Right atrium auricular region (tissue), 2 donors: ENCODE data around the gene AUH. TPM values are rescaled to one million over a fixed set of nuclear protein-coding genes. Genes with fewer than 3 reads are reported as not detected.

Experiments
- DNase-seq: peaks from one replicate; pipeline ENCODE4 v3.0.0-alpha.2; 2019; ENCODE audit warnings: low spot score
- H3K27ac ChIP-seq, 2 donors: fragments of 200-600 bp; sonication (generic); 1 replicate in 1 of 2; 2 replicates in 1 of 2; pipeline ENCODE4 v1.5.1; 2016 to 2019
- H3K27me3 ChIP-seq, 2 donors: fragments of 200-600 bp; sonication (generic); one replicate each; pipeline versions ENCODE4 v1.5.1 to v1.6.0; 2017 to 2019
- H3K36me3 ChIP-seq: fragments of 200-600 bp; sonication (generic); one replicate; pipeline ENCODE4 v1.5.1; 2016
- H3K4me1 ChIP-seq, 2 donors: fragments of 200-600 bp; sonication (generic); one replicate each; pipeline versions ENCODE4 v1.5.1 to v1.6.0; 2017 to 2019
- H3K4me3 ChIP-seq, 2 donors: fragments of 200-600 bp; sonication (generic); 1 replicate in 1 of 2; 2 replicates in 1 of 2; pipeline ENCODE4 v1.5.1; 2017 to 2019; ENCODE audit warnings: mild to moderate bottlenecking in 1 of 2, moderate library complexity in 1 of 2
- H3K9me3 ChIP-seq, 2 donors: fragments of 200-600 bp; sonication (generic); one replicate each; pipeline ENCODE4 v1.5.1; 2019
- total RNA-seq, 2 donors: library from RNA; depleted of rRNA; stranded (reverse); fragments of >200 nt; gene quantifications; one replicate each; pipeline ENCODE4 v1.1.0, GENCODE V29; 2016
- TF ChIP-seq, protein P1 (sequence below), 2 donors: fragments of 200-600 bp; sonication (generic); IDR thresholded peaks; one replicate each; pipeline ENCODE4 v1.5.1; 2019; ENCODE audit warnings: antibody characterized with exemption in 2 of 2

Gene AUH
- total RNA-seq, 2 donors from 2014 or later = 16.3 to 50.4 TPM

DNA sequence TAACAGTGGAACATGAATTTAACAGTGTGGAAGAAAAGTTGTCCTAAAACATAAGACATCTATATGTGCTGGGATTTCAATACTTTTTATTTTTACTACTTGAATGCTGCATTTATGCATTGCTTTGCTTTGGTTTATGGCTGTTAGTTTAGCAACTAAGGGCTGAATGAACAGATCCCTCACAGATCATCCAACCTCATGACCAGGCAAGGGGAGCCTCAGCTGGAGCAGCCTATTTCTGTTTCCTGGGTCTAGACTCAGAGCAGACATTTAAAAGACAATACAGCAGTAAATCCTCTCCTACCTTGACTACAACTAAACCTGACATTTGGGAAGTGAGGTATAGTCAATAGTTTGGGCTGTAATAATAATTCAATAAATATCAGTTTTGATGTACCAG is 163.3 kb downstream of the AUH start:
- peaks cover 0 to 34% of the 10 kb centered on the region in 2 donors for H3K4me1 ChIP-seq
- H3K27ac ChIP-seq = peak overlapping the region; percentile 95 to 99
- no peak overlapping the region for H3K4me3 ChIP-seq
- H3K9me3 ChIP-seq = peaks cover 0 to 7% of the 10 kb centered on the region in 2 donors
- no peak for DNase-seq
- no peaks in the 10 kb centered on the region for H3K27me3 ChIP-seq
- TF ChIP-seq, protein P1, sequence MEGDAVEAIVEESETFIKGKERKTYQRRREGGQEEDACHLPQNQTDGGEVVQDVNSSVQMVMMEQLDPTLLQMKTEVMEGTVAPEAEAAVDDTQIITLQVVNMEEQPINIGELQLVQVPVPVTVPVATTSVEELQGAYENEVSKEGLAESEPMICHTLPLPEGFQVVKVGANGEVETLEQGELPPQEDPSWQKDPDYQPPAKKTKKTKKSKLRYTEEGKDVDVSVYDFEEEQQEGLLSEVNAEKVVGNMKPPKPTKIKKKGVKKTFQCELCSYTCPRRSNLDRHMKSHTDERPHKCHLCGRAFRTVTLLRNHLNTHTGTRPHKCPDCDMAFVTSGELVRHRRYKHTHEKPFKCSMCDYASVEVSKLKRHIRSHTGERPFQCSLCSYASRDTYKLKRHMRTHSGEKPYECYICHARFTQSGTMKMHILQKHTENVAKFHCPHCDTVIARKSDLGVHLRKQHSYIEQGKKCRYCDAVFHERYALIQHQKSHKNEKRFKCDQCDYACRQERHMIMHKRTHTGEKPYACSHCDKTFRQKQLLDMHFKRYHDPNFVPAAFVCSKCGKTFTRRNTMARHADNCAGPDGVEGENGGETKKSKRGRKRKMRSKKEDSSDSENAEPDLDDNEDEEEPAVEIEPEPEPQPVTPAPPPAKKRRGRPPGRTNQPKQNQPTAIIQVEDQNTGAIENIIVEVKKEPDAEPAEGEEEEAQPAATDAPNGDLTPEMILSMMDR (IDR thresholded peaks at IDR 0.05) = no peak
- no peaks in the 10 kb centered on the region for H3K36me3 ChIP-seq

DNA sequence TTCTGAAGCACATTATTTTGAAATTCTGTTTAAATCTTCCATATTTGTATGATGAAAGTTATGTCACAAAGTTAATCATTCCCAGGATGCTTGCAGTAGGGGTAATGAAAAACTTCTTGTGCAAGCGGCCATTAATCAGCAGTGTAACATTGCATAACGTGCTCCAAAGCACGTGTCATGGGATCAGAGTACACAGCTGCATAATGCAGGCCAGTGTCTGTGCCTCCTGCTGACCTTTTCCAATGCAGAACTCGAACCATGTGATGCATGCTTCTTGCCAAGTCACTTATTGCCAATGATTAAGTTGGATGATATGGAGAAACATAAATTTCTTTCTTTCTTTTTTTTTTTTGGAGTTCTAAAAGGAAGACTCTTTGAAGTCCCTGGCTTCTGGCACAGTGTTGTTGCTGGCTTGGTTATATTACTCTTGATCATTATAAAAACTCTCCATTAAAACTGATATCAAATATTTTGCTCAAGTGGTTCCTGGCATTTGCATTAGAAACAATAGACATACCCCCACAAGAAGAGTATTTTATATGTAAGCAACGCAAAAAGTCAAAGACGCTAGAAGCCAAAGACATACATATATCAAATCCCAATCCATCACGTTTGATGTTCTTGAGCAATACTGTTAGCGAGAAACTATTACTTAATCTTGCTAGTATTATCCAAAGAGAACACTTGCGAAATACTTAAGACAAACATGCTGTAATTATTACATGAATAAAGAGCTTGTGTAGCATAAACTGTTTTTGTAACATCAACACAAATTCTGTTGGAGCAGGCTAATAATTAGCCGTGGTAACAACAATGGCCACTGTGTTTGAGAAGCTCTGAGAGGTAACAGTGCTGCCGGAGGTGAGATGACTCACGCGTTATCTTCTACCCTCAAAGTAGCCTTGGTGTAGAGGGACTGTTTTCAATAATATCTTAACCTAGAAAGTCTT is 164.2 kb downstream of the AUH start:
- Histone ChIP-seq H3K27ac (peak overlapping the region; percentile 95 to 99), H3K4me3 (no peak overlapping the region)
- DNase-seq = peak; percentile 93

DNA sequence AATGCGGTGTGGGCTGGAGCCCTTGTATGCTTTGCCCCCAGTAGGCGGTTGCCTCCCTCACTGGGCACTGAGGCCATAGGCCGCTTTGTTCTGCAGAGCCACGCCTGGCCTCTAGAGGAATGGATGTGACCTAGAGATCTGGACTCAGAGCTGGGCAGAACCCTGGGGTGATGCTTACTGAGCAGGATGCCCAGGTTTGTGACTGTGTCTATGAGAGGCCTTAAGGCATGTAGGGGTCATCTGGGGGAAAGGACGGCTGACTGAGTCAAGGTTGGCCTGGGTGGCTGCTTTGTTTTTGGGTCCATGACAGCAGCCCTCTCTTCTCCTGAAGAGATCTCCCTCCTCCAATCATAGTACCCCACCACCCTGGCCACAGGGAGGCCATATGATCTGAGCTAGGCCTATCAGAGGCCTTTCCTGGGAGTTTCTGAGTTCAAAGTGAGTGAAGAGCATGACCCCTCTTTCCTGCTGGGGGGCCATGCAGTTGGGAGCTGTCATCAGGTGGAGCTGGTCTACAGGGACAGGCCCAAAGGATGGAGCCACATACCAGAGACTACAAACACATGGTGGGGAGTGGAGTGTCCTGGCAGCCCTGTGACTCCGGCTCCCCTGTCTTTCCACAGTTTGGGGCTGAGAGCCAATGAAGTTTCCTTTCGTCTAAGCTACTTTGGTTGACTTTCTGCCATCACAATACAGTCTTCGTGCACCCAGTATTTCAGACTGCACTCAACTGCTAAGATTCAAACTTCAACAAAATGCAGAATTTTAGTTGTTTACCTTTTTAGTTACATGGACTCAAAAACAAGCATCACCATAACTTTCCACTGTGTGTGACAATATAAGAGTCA is 165.4 kb downstream of the AUH start:
- Histone ChIP-seq H3K4me1 (peaks cover 0 to 48% of the 10 kb centered on the region in 2 donors), H3K36me3 (no peaks in the 10 kb centered on the region), H3K9me3 (peaks cover 0 to 7% of the 10 kb centered on the region in 2 donors), H3K4me3 (no peak overlapping the region), H3K27ac (peak overlapping the region; percentile 95 to 99), H3K27me3 (no peaks in the 10 kb centered on the region)
- peak; percentile 57 for DNase-seq
- TF ChIP-seq, protein P1 (IDR thresholded peaks at IDR 0.05) = no peak

More for the DNA sequence above, 164.2 kb downstream of the AUH start:
- H3K27me3 ChIP-seq = no peaks in the 10 kb centered on the region
- H3K36me3 ChIP-seq = no peaks in the 10 kb centered on the region
- TF ChIP-seq, protein P1 (IDR thresholded peaks at IDR 0.05) = no peak
- peaks cover 0 to 37% of the 10 kb centered on the region in 2 donors for H3K4me1 ChIP-seq
- H3K9me3 ChIP-seq = peaks cover 0 to 7% of the 10 kb centered on the region in 2 donors

DNA sequence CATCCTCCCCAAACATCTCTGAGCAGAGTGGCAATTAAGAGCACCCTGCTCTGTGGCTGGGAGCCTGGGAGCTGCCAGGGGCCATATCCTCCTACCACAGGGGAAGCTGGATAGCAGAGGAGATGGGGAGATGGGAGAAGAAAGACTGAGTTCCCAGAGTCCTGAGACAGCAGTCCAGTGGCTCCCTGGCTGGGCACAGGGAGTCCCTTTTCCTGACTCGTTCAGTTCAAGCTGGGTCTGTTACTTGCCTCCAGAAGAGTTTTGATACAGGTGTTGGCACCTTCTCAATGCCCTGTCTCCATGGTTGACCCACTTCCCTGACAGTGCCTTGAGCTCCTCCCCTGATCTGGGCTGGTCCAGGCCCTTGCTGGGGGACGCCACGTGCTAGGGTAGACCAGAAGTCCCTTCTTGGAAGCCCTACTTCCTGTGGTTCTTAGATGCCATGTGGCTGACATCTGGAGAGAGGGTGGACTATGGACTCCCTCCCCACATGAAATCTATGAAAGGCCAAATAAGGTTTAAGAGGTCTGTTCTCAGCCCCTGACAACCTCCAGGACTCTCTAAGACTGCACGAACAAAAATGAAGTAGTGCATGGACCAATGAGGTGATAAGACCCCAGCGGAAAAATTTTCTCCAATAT is 166.2 kb downstream of the AUH start:
- Histone ChIP-seq H3K36me3 (no peaks in the 10 kb centered on the region), H3K4me3 (no peak overlapping the region), H3K27ac (peak overlapping the region; percentile 95 to 99), H3K27me3 (no peaks in the 10 kb centered on the region), H3K4me1 (peaks cover 0 to 48% of the 10 kb centered on the region in 2 donors), H3K9me3 (peaks cover 0 to under 1% of the 10 kb centered on the region in 2 donors)
- DNase-seq = peak; percentile 56
- TF ChIP-seq, protein P1 (IDR thresholded peaks at IDR 0.05) = no peak

DNA sequence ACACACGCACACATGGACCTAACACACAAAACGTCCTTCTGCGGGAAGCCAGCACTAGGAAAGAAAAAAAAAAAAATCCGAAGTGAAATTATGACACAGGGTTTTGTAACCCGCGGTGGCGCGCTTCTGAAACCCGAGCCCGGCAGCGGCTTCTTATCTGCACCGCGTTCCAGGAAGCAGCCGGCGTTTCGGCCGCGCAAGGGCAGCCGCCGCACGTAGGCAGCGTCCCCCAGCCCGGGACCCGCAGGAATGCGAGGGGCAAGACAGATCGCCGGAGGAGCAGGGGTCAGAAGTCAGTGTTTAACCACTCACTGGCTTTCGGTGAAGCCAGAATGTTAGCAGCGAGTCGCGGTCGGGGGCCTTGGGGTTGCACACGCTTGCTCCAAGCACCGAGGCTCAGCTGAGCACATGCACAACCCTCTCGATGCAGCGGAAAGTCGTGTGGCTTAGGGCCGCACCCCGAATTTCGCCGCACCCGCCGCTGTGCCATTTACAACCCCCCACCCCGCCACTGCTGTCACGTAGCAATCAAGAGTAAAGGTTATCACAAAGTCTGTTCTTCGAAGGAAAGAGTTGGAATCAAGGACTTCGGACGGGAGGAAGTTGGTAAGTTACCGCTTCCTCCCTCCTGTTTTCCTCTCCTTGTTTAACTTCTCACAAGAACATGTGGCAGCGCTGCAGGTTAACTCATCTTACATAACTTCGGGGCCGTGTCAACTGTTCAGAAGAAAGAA is 167.9 kb downstream of the AUH start:
- TF ChIP-seq, protein P1 (IDR thresholded peaks at IDR 0.05) = peak in 1 of 2 donors; percentile 6
- no peaks in the 10 kb centered on the region for H3K27me3 ChIP-seq
- no peaks in the 10 kb centered on the region for H3K9me3 ChIP-seq
- peak overlapping the region; percentile 39 to 51 for H3K4me3 ChIP-seq
- H3K4me1 ChIP-seq = peaks cover 0 to 48% of the 10 kb centered on the region in 2 donors
- H3K27ac ChIP-seq = peak overlapping the region; percentile 95 to 99
- no peaks in the 10 kb centered on the region for H3K36me3 ChIP-seq
- DNase-seq = peak; percentile 94
